Ishikawa (cell line): ENCODE measurements around the gene CBX8.

Experiments
- CEBPB ChIP-seq: IDR thresholded peaks from 2 replicates; pipeline ENCODE4 v1.6.1; 2012
- CREB1 ChIP-seq: IDR thresholded peaks from 2 replicates; pipeline ENCODE4 v1.6.1; 2012; ENCODE audit warnings: low read depth
- EGR1 ChIP-seq: IDR thresholded peaks from 2 replicates; pipeline ENCODE4 v1.6.1; 2012
- EP300 ChIP-seq: IDR thresholded peaks from 2 replicates; pipeline ENCODE4 v1.6.1; 2012; ENCODE audit warnings: borderline replicate concordance
- FOXM1 ChIP-seq: IDR thresholded peaks from 2 replicates; pipeline ENCODE4 v1.6.1; 2012; ENCODE audit warnings: low read depth, borderline replicate concordance
- MAX ChIP-seq: IDR thresholded peaks from 2 replicates; pipeline ENCODE4 v1.6.1; 2012
- NFIC ChIP-seq: IDR thresholded peaks from 2 replicates; pipeline ENCODE4 v1.6.1; 2012
- RAD21 ChIP-seq: IDR thresholded peaks from 2 replicates; pipeline ENCODE4 v1.6.1; 2012; ENCODE audit warnings: low read depth
- REST ChIP-seq: IDR thresholded peaks from 2 replicates; pipeline ENCODE4 v1.6.1; 2012; ENCODE audit warnings: low read depth, mild to moderate bottlenecking
- TAF1 ChIP-seq: IDR thresholded peaks from 2 replicates; pipeline ENCODE4 v1.6.1; 2012; ENCODE audit warnings: low read depth, mild to moderate bottlenecking
- TCF12 ChIP-seq: IDR thresholded peaks from 2 replicates; pipeline ENCODE4 v1.6.1; 2012; ENCODE audit warnings: low read depth
- TEAD4 ChIP-seq: IDR thresholded peaks from 2 replicates; pipeline ENCODE4 v1.6.1; 2012
- USF1 ChIP-seq: IDR thresholded peaks from 2 replicates; pipeline ENCODE4 v1.6.1; 2012
- YY1 ChIP-seq: IDR thresholded peaks from 2 replicates; pipeline ENCODE4 v1.6.1; 2012; ENCODE audit warnings: low read depth
- ZBTB7A ChIP-seq: IDR thresholded peaks from 2 replicates; pipeline ENCODE4 v1.6.1; 2012; ENCODE audit warnings: low read depth

Gene CBX8

GRCh38 chr17:79801156-79802038, 4.5 kb upstream of the CBX8 start:
- peak; percentile 63 for TF ChIP-seq TCF12
- TF ChIP-seq CREB1: no peak
- peak; percentile 49; the same call in 1 of the 2 replicates for TF ChIP-seq TEAD4

- TF ChIP-seq EP300: peak; percentile 10; the same call in 1 of the 2 replicates
- TF ChIP-seq MAX: peak; percentile 61
- TF ChIP-seq RAD21: 0 out of 2 replicates have a peak, but pooled peaks have one; percentile 3
- 0 out of 2 replicates have a peak, but pooled peaks have one; percentile 13 for TF ChIP-seq NFIC
- 0 out of 2 replicates have a peak, but pooled peaks have one; percentile 7 for TF ChIP-seq TCF12
- TF ChIP-seq ZBTB7A: no peak
- TF ChIP-seq CEBPB: 0 out of 2 replicates have a peak, but pooled peaks have one; percentile 1
- TF ChIP-seq EGR1: no peak
- peak; percentile 12; the same call in 1 of the 2 replicates for TF ChIP-seq TEAD4
- TF ChIP-seq USF1: no peak
- TF ChIP-seq YY1: peak; percentile 69
- TF ChIP-seq CREB1: no peak
- no peak for TF ChIP-seq REST
- no peak for TF ChIP-seq TAF1
- TF ChIP-seq FOXM1: no peak
Measured at GRCh38 chr17:79800325-79801155, 3.7 kb upstream of the CBX8 start.

- TF ChIP-seq MAX: no peak
- no peak for TF ChIP-seq USF1
- no peak for TF ChIP-seq REST
- no peak for TF ChIP-seq YY1
- no peak for TF ChIP-seq EP300
- no peak for TF ChIP-seq CREB1
- TF ChIP-seq TAF1: no peak
- TF ChIP-seq TCF12: no peak
- TF ChIP-seq CEBPB: no peak
- no peak for TF ChIP-seq ZBTB7A
- TF ChIP-seq EGR1: no peak
- no peak for TF ChIP-seq NFIC
- TF ChIP-seq RAD21: no peak
- TF ChIP-seq TEAD4: no peak
- no peak for TF ChIP-seq FOXM1
Measured at GRCh38 chr17:79799538-79800324, 2.9 kb upstream of the CBX8 start.

GRCh38 chr17:79799174-79799537, 2.3 kb upstream of the CBX8 start:
- TF ChIP-seq RAD21 (no peak), MAX (no peak), YY1 (no peak), TCF12 (no peak), EP300 (no peak), TAF1 (no peak), TEAD4 (no peak), FOXM1 (no peak), REST (no peak), CREB1 (no peak)
